ENCODE data around the gene SLC29A2.

DNA sequence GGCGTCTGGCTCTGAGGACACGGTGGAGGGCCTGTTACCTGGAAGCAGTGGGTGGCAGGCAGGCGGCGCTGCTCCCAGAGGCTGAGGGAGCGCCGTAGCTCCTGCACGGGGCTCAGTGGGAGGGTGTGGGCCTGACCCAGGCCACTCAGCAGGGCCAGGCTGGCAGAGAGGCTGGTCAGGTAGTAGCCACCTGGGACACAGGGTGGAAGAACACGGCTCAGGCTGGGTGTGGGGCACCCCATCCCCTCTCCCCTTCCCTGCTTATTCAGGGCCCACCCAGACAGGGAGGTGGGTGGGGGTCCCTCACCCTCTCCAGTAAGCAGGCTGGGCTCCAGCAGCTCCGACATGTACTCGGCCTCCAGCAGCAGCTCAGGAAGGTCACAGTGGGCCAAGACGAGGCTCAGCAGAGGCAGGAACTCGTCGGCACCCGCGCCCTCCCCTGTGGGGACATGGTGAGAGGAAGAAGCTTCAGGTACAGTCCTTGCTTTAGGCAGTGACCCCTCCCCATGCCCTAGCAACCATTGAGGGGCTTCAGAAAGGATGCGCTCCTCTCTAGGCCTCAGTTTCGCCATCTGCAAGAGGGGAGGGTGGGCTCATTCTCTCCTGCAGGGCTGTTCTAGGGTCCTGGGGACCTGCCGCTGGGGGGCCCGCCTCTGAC, 38.2 kb downstream of the SLC29A2 start:
- TF ChIP-seq, protein P1, sequence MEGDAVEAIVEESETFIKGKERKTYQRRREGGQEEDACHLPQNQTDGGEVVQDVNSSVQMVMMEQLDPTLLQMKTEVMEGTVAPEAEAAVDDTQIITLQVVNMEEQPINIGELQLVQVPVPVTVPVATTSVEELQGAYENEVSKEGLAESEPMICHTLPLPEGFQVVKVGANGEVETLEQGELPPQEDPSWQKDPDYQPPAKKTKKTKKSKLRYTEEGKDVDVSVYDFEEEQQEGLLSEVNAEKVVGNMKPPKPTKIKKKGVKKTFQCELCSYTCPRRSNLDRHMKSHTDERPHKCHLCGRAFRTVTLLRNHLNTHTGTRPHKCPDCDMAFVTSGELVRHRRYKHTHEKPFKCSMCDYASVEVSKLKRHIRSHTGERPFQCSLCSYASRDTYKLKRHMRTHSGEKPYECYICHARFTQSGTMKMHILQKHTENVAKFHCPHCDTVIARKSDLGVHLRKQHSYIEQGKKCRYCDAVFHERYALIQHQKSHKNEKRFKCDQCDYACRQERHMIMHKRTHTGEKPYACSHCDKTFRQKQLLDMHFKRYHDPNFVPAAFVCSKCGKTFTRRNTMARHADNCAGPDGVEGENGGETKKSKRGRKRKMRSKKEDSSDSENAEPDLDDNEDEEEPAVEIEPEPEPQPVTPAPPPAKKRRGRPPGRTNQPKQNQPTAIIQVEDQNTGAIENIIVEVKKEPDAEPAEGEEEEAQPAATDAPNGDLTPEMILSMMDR (conservative IDR thresholded peaks at IDR 0.05; ENCODE audit: low read depth, low read length): no peak
- TF ChIP-seq EZH2 (IDR thresholded peaks at IDR 0.05; ENCODE audit: low read length, unreplicated experiment) (no peak), EZH2phosphoT487 (IDR thresholded peaks at IDR 0.05; ENCODE audit: borderline replicate concordance, low read length) (no peak)

Measured in PC-3 (cell line).